SU-DHL-6 (cell line): ENCODE measurements around the gene PHLDB1.

Experiments used
- H2AFZ ChIP-seq: fragments of 200-600 bp; sonication (generic); 2 replicates; pipeline ENCODE4 v1.6.1; 2014; ENCODE audit warnings: low read depth, mild to moderate bottlenecking, moderate library complexity, mixed read lengths, antibody characterized with exemption, low read length; ENCODE audit not compliant: severe bottlenecking
- H3F3A ChIP-seq: fragments of 200-600 bp; shearing (Covaris generic); 2 replicates; pipeline ENCODE4 v1.6.0; 2016; ENCODE audit warnings: antibody characterized with exemption, mild to moderate bottlenecking; ENCODE audit not compliant: insufficient read depth
- H3K27ac ChIP-seq: fragments of 200-600 bp; sonication (generic); 2 replicates; pipeline ENCODE4 v1.5.1; 2016; ENCODE audit warnings: low read depth, mild to moderate bottlenecking, low read length, moderate library complexity, mixed read lengths
- H3K27me3 ChIP-seq: fragments of 200-600 bp; sonication (generic), shearing (Covaris generic); 2 replicates; pipeline ENCODE4 v1.6.0; 2014; ENCODE audit warnings: mild to moderate bottlenecking, low read length
- H3K36me3 ChIP-seq: fragments of 200-600 bp; sonication (generic); 2 replicates; pipeline ENCODE4 v1.6.1; 2014; ENCODE audit warnings: mild to moderate bottlenecking, low read length, mixed read lengths
- H3K4me2 ChIP-seq: fragments of 300-600, 200-600 bp; shearing (Covaris generic), sonication (generic); 2 replicates; pipeline ENCODE4 v1.6.0; 2014; ENCODE audit warnings: low read length, low read depth, mild to moderate bottlenecking; ENCODE audit not compliant: poor library complexity, severe bottlenecking
- H3K4me3 ChIP-seq: fragments of 200-600 bp; sonication (generic); 2 replicates; pipeline ENCODE4 v1.5.1; 2014; ENCODE audit warnings: antibody characterized with exemption, low read length, mild to moderate bottlenecking, mixed read lengths; ENCODE audit not compliant: insufficient read depth, poor library complexity, severe bottlenecking
- H3K79me2 ChIP-seq: fragments of 200-600 bp; sonication (generic); 2 replicates; pipeline ENCODE4 v1.6.1; 2014; ENCODE audit warnings: mild to moderate bottlenecking, low read length, moderate library complexity; ENCODE audit not compliant: insufficient read depth
- H3K9ac ChIP-seq: fragments of 200-600 bp; sonication (generic); 2 replicates; pipeline ENCODE4 v1.7.0; 2014; ENCODE audit warnings: mild to moderate bottlenecking, low read length
- H3K9me2 ChIP-seq: fragments of 200-600 bp; sonication (generic); replicated peaks from 2 replicates; pipeline ENCODE4 v1.6.1; 2014; ENCODE audit warnings: low read length; ENCODE audit not compliant: insufficient read depth
- H3K9me3 ChIP-seq: fragments of 200-600 bp; sonication (generic); 2 replicates; pipeline ENCODE4 v1.6.1; 2014; ENCODE audit warnings: low read length, mixed read lengths; ENCODE audit not compliant: insufficient read depth
- H4K20me1 ChIP-seq: fragments of 200-600 bp; sonication (generic); 2 replicates; pipeline ENCODE4 v1.6.1; 2014; ENCODE audit warnings: low read depth, mild to moderate bottlenecking, antibody characterized with exemption, low read length, moderate library complexity, mixed read lengths
- CTCF ChIP-seq: fragments of 200-600 bp; sonication (generic); IDR thresholded peaks from one replicate; pipeline ENCODE4 v1.5.1; 2017; ENCODE audit warnings: antibody characterized with exemption, mild to moderate bottlenecking, low read length, moderate library complexity; ENCODE audit not compliant: insufficient read depth, poor library complexity, severe bottlenecking
- EZH2phosphoT487 ChIP-seq: fragments of 200-600 bp; sonication (generic), shearing (Covaris generic); conservative IDR thresholded peaks from 2 replicates; pipeline ENCODE4 v1.6.1; 2018; ENCODE audit warnings: mild to moderate bottlenecking, antibody characterized with exemption, low read length, moderate library complexity, mixed read lengths

PHLDB1 gene

GRCh38 chr11:118604566-118604965 lies 2.8 kb upstream of the PHLDB1 start:
- H3K4me3 ChIP-seq: no peak overlapping the region
- H2AFZ ChIP-seq: no peak overlapping the region
- H3K4me2 ChIP-seq: no peak overlapping the region
- no peak overlapping the region for H3K27ac ChIP-seq
- H3K79me2 ChIP-seq: no peaks in the 10 kb centered on the region
- peaks cover 17% of the 10 kb centered on the region for H3F3A ChIP-seq
- TF ChIP-seq EZH2phosphoT487 (no peak), CTCF (no peak)
- H3K9me3 ChIP-seq: no peaks in the 10 kb centered on the region
- no peak overlapping the region for H3K9ac ChIP-seq
- no peaks in the 10 kb centered on the region; the same call in 1 of the 2 replicates for H3K27me3 ChIP-seq
- no peaks in the 10 kb centered on the region for H4K20me1 ChIP-seq
- peaks cover 20% of the 10 kb centered on the region; the same call in 1 of the 2 replicates for H3K36me3 ChIP-seq
- no peaks in the 10 kb centered on the region for H3K9me2 ChIP-seq

- Histone ChIP-seq H2AFZ (no peak overlapping the region), H3K4me3 (no peak overlapping the region), H3K36me3 (peaks cover 14% of the 10 kb centered on the region; the same call in 1 of the 2 replicates), H3K9me3 (no peaks in the 10 kb centered on the region), H3K27me3 (no peaks in the 10 kb centered on the region; the same call in 1 of the 2 replicates), H3K4me2 (no peak overlapping the region), H3K27ac (no peak overlapping the region), H3F3A (peaks cover 15% of the 10 kb centered on the region), H4K20me1 (no peaks in the 10 kb centered on the region), H3K9me2 (no peaks in the 10 kb centered on the region), H3K9ac (no peak overlapping the region), H3K79me2 (no peaks in the 10 kb centered on the region)
- TF ChIP-seq EZH2phosphoT487 (no peak), CTCF (no peak)
Observed at GRCh38 chr11:118605116-118605867, 2.1 kb upstream of the PHLDB1 start.

- H4K20me1 ChIP-seq: no peaks in the 10 kb centered on the region
- TF ChIP-seq EZH2phosphoT487: no peak
- H3K27ac ChIP-seq: no peak overlapping the region
- H3K4me3 ChIP-seq: no peak overlapping the region
- peaks cover 10% of the 10 kb centered on the region for H3F3A ChIP-seq
- peaks cover 8% of the 10 kb centered on the region; the same call in 1 of the 2 replicates for H3K36me3 ChIP-seq
- no peaks in the 10 kb centered on the region for H3K79me2 ChIP-seq
- H3K27me3 ChIP-seq: no peaks in the 10 kb centered on the region; the same call in 1 of the 2 replicates
- H2AFZ ChIP-seq: no peak overlapping the region
- no peaks in the 10 kb centered on the region for H3K9me2 ChIP-seq
- H3K9me3 ChIP-seq: no peaks in the 10 kb centered on the region
- H3K4me2 ChIP-seq: no peak overlapping the region
- H3K9ac ChIP-seq: no peak overlapping the region
Observed at GRCh38 chr11:118606157-118606843, 1.1 kb upstream of the PHLDB1 start.
